ENCODE results near the gene CORO6. TPM values are rescaled to one million over a fixed set of nuclear protein-coding genes. Genes with fewer than 3 reads are reported as not detected.

CORO6 gene
- total RNA-seq, 1 donor: 20.3 TPM

DNA sequence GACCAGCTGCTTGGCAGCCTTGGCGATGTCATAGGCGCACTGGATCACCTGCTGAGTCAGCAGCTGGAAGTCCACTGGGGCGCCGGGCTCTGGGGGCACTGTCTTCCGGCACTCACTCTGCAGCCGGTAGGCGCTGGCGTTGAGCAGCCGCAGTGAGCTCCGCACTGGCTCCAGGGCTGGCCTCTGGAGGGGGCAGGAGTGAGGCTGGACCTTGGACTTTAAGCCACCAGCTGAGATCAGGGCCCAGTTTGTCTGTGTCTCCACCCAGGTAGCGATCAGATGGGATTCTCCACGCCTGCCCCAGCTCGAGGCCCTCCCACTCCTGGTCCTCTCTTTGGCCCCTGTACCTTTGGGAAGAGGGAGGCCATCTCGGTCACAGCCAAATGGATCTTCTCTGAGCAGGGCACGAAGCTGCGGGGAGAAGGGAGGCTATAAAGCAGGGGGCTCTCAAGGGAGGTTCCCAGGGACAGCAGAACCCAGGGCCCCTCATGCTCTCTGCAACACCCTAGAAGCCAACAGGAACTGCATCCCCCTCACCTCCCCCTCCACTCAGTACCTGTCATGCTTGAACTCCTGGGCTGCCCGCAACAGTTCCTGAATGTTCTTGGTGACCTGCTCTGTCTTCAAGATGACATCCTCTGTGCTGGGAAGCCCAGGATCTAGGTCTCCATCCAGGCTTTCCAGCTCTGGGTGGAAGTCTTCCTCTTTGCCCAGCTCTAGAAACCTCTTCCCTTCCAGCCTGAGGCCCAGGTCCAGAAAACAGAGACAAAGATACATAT lies 47.8 kb downstream of the CORO6 start:
- Histone ChIP-seq H3K4me3 (ENCODE audit: insufficient read depth, low read length) (no peak overlapping the region), H3K27ac (ENCODE audit: low read depth, low read length) (no peak overlapping the region), H3K27me3 (ENCODE audit: insufficient read depth, low read length) (no peaks in the 10 kb centered on the region), H3K4me1 (ENCODE audit: insufficient read depth, low read length) (peaks cover 20% of the 10 kb centered on the region), H3K4me2 (ENCODE audit: insufficient read depth, low read length) (no peak overlapping the region), H3K9me3 (ENCODE audit: low read depth, low read length) (no peaks in the 10 kb centered on the region), H4K20me1 (ENCODE audit: insufficient read depth, low read length) (peaks cover 14% of the 10 kb centered on the region), H3K79me2 (ENCODE audit: insufficient read depth, low read length) (peaks cover 2% of the 10 kb centered on the region), H3K36me3 (ENCODE audit: insufficient read depth, low read length) (peaks cover 43% of the 10 kb centered on the region), H2AFZ (ENCODE audit: low read length) (no peak overlapping the region)
- TF ChIP-seq, protein P1, sequence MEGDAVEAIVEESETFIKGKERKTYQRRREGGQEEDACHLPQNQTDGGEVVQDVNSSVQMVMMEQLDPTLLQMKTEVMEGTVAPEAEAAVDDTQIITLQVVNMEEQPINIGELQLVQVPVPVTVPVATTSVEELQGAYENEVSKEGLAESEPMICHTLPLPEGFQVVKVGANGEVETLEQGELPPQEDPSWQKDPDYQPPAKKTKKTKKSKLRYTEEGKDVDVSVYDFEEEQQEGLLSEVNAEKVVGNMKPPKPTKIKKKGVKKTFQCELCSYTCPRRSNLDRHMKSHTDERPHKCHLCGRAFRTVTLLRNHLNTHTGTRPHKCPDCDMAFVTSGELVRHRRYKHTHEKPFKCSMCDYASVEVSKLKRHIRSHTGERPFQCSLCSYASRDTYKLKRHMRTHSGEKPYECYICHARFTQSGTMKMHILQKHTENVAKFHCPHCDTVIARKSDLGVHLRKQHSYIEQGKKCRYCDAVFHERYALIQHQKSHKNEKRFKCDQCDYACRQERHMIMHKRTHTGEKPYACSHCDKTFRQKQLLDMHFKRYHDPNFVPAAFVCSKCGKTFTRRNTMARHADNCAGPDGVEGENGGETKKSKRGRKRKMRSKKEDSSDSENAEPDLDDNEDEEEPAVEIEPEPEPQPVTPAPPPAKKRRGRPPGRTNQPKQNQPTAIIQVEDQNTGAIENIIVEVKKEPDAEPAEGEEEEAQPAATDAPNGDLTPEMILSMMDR (IDR thresholded peaks at IDR 0.05; ENCODE audit: extremely low read depth, low read depth, low read length): no peak
- DNase-seq (ENCODE audit: insufficient read length, low spot score, missing footprints): peak; percentile 75

DNA sequence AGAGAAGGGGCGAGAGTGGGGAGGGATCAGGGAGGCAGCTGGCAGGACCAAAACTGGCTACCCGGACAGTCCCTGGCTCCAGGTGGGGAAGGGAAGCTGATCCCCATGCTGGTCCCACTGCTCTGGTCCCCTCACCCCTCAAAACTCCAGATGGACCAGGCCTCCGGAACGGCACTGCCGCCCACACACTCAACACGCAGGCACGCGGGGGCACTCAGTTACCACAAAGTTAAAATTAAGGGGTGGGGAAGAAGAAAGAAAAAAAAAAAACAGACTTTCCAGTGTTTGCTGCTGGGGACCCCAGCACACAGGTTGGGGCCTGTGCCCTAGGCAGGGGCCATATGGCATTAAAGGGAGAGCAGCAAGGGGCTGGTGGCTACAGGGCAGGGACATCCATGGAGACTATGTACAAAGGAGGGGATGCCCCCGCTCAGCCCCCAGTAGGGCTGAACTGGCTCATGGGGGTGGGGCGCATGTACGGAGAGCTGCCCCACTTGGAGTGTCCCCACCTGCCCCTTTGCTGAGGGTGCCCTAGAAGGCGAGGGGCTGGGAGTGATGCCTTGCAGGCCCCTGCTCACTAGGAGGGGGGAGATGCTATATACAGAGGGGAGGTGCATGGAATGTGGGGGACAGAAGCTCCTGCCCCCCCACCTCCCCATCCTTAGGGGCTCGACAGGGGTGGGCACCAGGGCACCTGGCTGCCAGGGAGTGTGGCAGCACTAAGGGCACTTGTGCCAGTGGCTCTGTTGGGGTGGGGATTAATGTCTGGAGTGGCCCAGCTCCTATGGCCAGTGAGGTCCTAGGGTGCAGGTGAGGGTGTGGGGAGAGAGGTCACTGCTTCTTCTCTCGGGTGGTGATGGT lies 48.6 kb downstream of the CORO6 start:
- peak; percentile 76 for DNase-seq (ENCODE audit: insufficient read length, low spot score, missing footprints)
- Histone ChIP-seq H4K20me1 (ENCODE audit: insufficient read depth, low read length) (peaks cover 11% of the 10 kb centered on the region), H3K4me3 (ENCODE audit: insufficient read depth, low read length) (no peak overlapping the region), H3K4me1 (ENCODE audit: insufficient read depth, low read length) (peaks cover 27% of the 10 kb centered on the region), H3K4me2 (ENCODE audit: insufficient read depth, low read length) (no peak overlapping the region), H2AFZ (ENCODE audit: low read length) (no peak overlapping the region), H3K27ac (ENCODE audit: low read depth, low read length) (no peak overlapping the region), H3K27me3 (ENCODE audit: insufficient read depth, low read length) (no peaks in the 10 kb centered on the region), H3K36me3 (ENCODE audit: insufficient read depth, low read length) (peaks cover 40% of the 10 kb centered on the region), H3K79me2 (ENCODE audit: insufficient read depth, low read length) (peaks cover 2% of the 10 kb centered on the region), H3K9me3 (ENCODE audit: low read depth, low read length) (no peaks in the 10 kb centered on the region)
- TF ChIP-seq, protein P1 (IDR thresholded peaks at IDR 0.05; ENCODE audit: extremely low read depth, low read depth, low read length): no peak

DNA sequence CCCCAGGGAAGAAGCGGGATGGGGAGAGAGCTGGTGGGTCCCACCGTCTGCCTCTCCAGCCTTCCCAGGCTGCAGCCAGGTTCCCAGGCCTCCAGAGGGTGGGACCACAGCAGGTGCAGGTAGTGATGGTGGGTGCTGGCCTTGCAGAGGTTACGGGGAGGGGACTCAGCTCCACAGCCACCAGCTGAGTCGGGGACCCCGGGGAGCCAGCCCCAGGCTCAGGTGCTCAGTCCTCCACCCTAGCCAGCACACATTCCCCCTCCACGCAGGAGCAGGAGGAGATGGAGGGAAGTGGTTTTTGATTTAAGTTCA lies 49.2 kb downstream of the CORO6 start:
- Histone ChIP-seq H3K79me2 (ENCODE audit: insufficient read depth, low read length) (peaks cover 2% of the 10 kb centered on the region), H3K36me3 (ENCODE audit: insufficient read depth, low read length) (peaks cover 39% of the 10 kb centered on the region), H3K27me3 (ENCODE audit: insufficient read depth, low read length) (no peaks in the 10 kb centered on the region), H2AFZ (ENCODE audit: low read length) (no peak overlapping the region), H3K9me3 (ENCODE audit: low read depth, low read length) (no peaks in the 10 kb centered on the region), H3K27ac (ENCODE audit: low read depth, low read length) (no peak overlapping the region), H3K4me1 (ENCODE audit: insufficient read depth, low read length) (peaks cover 28% of the 10 kb centered on the region), H3K4me3 (ENCODE audit: insufficient read depth, low read length) (no peak overlapping the region), H3K4me2 (ENCODE audit: insufficient read depth, low read length) (no peak overlapping the region), H4K20me1 (ENCODE audit: insufficient read depth, low read length) (peaks cover 5% of the 10 kb centered on the region)
- TF ChIP-seq, protein P1 (IDR thresholded peaks at IDR 0.05; ENCODE audit: extremely low read depth, low read depth, low read length): no peak
- DNase-seq (ENCODE audit: insufficient read length, low spot score, missing footprints): peak; percentile 25

Measured in osteoblast (primary cell).